Retinal pigment epithelial cell (primary cell): Measurements from ENCODE around the gene FGG.

Source experiments
- DNase-seq: peaks from one replicate; pipeline ENCODE4 v3.0.0-alpha.2; 2010; ENCODE audit warnings: low read depth
- H3K4me3 ChIP-seq: 2 replicates; pipeline ENCODE4 v1.5.1; 2011; ENCODE audit warnings: mild to moderate bottlenecking, low read length, control low read depth, moderate library complexity
- CTCF ChIP-seq: conservative IDR thresholded peaks from 2 replicates; pipeline ENCODE4 v1.5.1; 2011; ENCODE audit warnings: low read depth, low read length, control low read depth, inconsistent platforms

The FGG gene

GRCh38 chr4:154577324-154577723 lies 35.1 kb downstream of the FGG start:
- no peak for TF ChIP-seq CTCF
- DNase-seq, result no peak
- H3K4me3 ChIP-seq, result no peak overlapping the region

DNA sequence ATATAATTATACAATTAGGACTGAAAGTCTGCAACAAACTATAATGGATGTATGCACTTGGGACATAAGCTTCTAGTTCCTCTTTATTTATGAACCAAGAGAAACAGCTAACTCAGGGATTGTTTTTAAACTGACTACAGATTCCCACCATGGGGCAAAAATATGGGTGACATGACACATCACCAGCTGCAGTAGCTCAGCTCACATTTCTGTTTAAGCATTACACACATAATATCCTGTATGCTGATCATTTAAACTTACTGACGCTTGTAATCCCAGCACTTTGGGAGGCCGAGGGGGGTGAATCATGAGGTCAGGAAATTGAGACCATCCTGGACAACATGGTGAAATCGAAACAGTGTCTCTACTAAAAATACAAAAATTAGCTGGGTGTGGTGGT lies 38.1 kb downstream of the FGG start:
- DNase-seq, result no peak
- no peak for TF ChIP-seq CTCF
- H3K4me3 ChIP-seq, result no peak overlapping the region

GRCh38 chr4:154573190-154573870 lies 39.1 kb downstream of the FGG start:
- no peak for TF ChIP-seq CTCF
- no peak for DNase-seq
- H3K4me3 ChIP-seq, result no peak overlapping the region

- no peak for TF ChIP-seq CTCF
- no peak overlapping the region for H3K4me3 ChIP-seq
- DNase-seq, result no peak
These were observed 42.9 kb downstream of the FGG start for GRCh38 chr4:154569584-154569983.

- no peak for TF ChIP-seq CTCF
- no peak overlapping the region for H3K4me3 ChIP-seq
- DNase-seq, result no peak
These were observed 43.4 kb downstream of the FGG start for GRCh38 chr4:154569028-154569427.

- no peak overlapping the region for H3K4me3 ChIP-seq
- no peak for DNase-seq
- no peak for TF ChIP-seq CTCF
These were observed 45.7 kb downstream of the FGG start for GRCh38 chr4:154566639-154567204.

GRCh38 chr4:154565704-154566103 lies 46.8 kb downstream of the FGG start:
- DNase-seq, result no peak
- H3K4me3 ChIP-seq, result no peak overlapping the region
- no peak for TF ChIP-seq CTCF
